Keratinocyte (primary cell): ENCODE measurements around the gene XBP1.

ENCODE experiments used
- CTCF ChIP-seq, 3 experiments: IDR thresholded peaks in 1 of 3; conservative IDR thresholded peaks in 1 of 3; optimal IDR thresholded peaks in 1 of 3; 2 replicates in 2 of 3; 3 replicates in 1 of 3; pipeline versions ENCODE3 to v1.5.1; 2011; ENCODE audit warnings: low read length in 3 of 3, mild to moderate bottlenecking in 3 of 3, moderate library complexity in 2 of 3, control low read depth in 1 of 3, inconsistent platforms in 1 of 3; ENCODE audit not compliant: insufficient read depth in 2 of 3; ENCODE audit errors: extremely low read depth in 1 of 3
- EZH2 ChIP-seq: IDR thresholded peaks from one replicate; pipeline ENCODE4 v1.6.1; 2012; ENCODE audit warnings: inconsistent platforms, mild to moderate bottlenecking, low read length, moderate library complexity

- no peak for TF ChIP-seq CTCF (optimal IDR thresholded peaks at IDR 0.05 in 1 of 3, IDR thresholded peaks at IDR 0.05 in 1 of 3, conservative IDR thresholded peaks at IDR 0.05 in 1 of 3; ENCODE audit: extremely low read depth in 1 of 3, insufficient read depth in 2 of 3, low read length in 3 of 3)
- no peak for TF ChIP-seq EZH2
These were observed 38.6 kb upstream of the XBP1 start for GRCh38 chr22:28838971-28839370.
